GM12878 (cell line): ENCODE measurements around the gene COX19. TPM values are rescaled to one million over a fixed set of nuclear protein-coding genes. Genes with fewer than 3 reads are reported as not detected.

Experiments used
- ATAC-seq: fragments of 200-7000 bp; cut with Tn5 transposase; 3 replicates; pipeline ENCODE4 v1.9.1; 2020; ENCODE audit warnings: mild to moderate bottlenecking, moderate library complexity
- BruUV-seq: library from RNA; stranded (reverse); fragments of 400-500 nt; replicated peaks from 2 replicates; lab custom pipeline; 2021; lab: Mats Ljungman, UMichigan
- CTCF ChIA-PET: fragments of 300-600 bp; sonication (Branson Sonifier 250); formaldehyde crosslinking; extraction: SDS; loops from one replicate; lab custom pipeline; 2021; ENCODE audit warnings: inconsistent platforms; lab: Yijun Ruan, JAX
- POLR2A ChIA-PET: fragments of 350-600 bp; formaldehyde crosslinking; extraction: SDS; loops from one replicate; lab custom pipeline; 2021; ENCODE audit warnings: inconsistent platforms; lab: Charles Lee
- RAD21 ChIA-PET: fragments of 300-600 bp; sonication (Branson Sonifier 250); formaldehyde crosslinking; loops from one replicate; lab custom pipeline; 2023; ENCODE audit warnings: antibody characterized with exemption; ENCODE audit not compliant: unreplicated experiment; lab: Charles Lee
- SMC1A ChIA-PET: fragments of 300-600 bp; sonication (Branson Sonifier 250); formaldehyde crosslinking; loops from one replicate; lab custom pipeline; 2023; ENCODE audit not compliant: unreplicated experiment, uncharacterized antibody; lab: Charles Lee
- DNase-seq: peaks from one replicate; pipeline ENCODE4 v3.0.0-alpha.2; 2011; ENCODE audit warnings: low read depth, low spot score
- FAIRE-seq: peaks from 3 replicates; lab custom pipeline; 2011; peaks lifted over from hg19 to GRCh38; lab: Jason Lieb, UNC
- H2AFZ ChIP-seq: 2 replicates; pipeline ENCODE4 v1.6.0; 2011; ENCODE audit warnings: low read depth, low read length, control low read depth; ENCODE audit not compliant: control insufficient read depth
- H3K27ac ChIP-seq: 2 replicates; pipeline ENCODE4 v1.5.1; 2011; ENCODE audit warnings: control low read depth; ENCODE audit not compliant: control insufficient read depth, insufficient read depth
- H3K27me3 ChIP-seq, 2 experiments: replicated peaks in 1 of 2; 2 replicates each; pipeline versions ENCODE4 v1.6.0 to v1.6.1; 2011; ENCODE audit warnings: low read length in 1 of 2; ENCODE audit not compliant: control insufficient read depth in 2 of 2, insufficient read depth in 2 of 2
- H3K36me3 ChIP-seq, 2 experiments: 2 replicates each; pipeline ENCODE4 v1.5.1; 2011; ENCODE audit warnings: low read length in 1 of 2; ENCODE audit not compliant: control insufficient read depth in 2 of 2, insufficient read depth in 2 of 2
- H3K4me1 ChIP-seq: 2 replicates; pipeline ENCODE4 v1.6.1; 2011; ENCODE audit warnings: mild to moderate bottlenecking, low read length, moderate library complexity, mixed read lengths; ENCODE audit not compliant: control insufficient read depth, insufficient read depth
- H3K4me2 ChIP-seq: 2 replicates; pipeline ENCODE4 v1.6.0; 2011; ENCODE audit warnings: control low read depth; ENCODE audit not compliant: control insufficient read depth, insufficient read depth
- H3K4me3 ChIP-seq: fragments of 200-600 bp; sonication (generic); 2 replicates; pipeline ENCODE4 v1.5.1; 2016
- H3K79me2 ChIP-seq: 2 replicates; pipeline ENCODE4 v1.6.0; 2011; ENCODE audit warnings: low read length; ENCODE audit not compliant: control insufficient read depth, insufficient read depth
- H3K9ac ChIP-seq: 2 replicates; pipeline ENCODE4 v1.8.0; 2011; ENCODE audit warnings: low read length, control low read depth, mixed read lengths; ENCODE audit not compliant: control insufficient read depth, insufficient read depth
- H3K9me3 ChIP-seq: replicated peaks from 3 replicates; pipeline ENCODE4 v1.5.1; 2011; ENCODE audit warnings: mild to moderate bottlenecking, low read length; ENCODE audit not compliant: control insufficient read depth, insufficient read depth
- H4K20me1 ChIP-seq: 2 replicates; pipeline ENCODE4 v1.6.0; 2011; ENCODE audit not compliant: control insufficient read depth, insufficient read depth
- CBFB ChIP-seq: IDR thresholded peaks from 2 replicates; pipeline ENCODE4 v1.6.1; 2016; ENCODE audit warnings: antibody characterized with exemption, low read depth
- CREB1 ChIP-seq: IDR thresholded peaks from 2 replicates; pipeline ENCODE4 v1.6.1; 2012; ENCODE audit warnings: low read depth, mild to moderate bottlenecking, inconsistent platforms
- NR2C1 ChIP-seq: fragments of 450-650 bp; IDR thresholded peaks from 2 replicates; pipeline ENCODE4 v1.6.1; 2017; ENCODE audit warnings: antibody characterized with exemption, mild to moderate bottlenecking, moderate library complexity
- ZNF217 ChIP-seq: fragments of 450-650 bp; IDR thresholded peaks from 2 replicates; pipeline ENCODE4 v1.6.1; 2017; ENCODE audit warnings: antibody characterized with exemption, mild to moderate bottlenecking
- ZZZ3 ChIP-seq: IDR thresholded peaks from 2 replicates; pipeline ENCODE4 v1.6.1; 2011; ENCODE audit warnings: low read depth; ENCODE audit not compliant: control insufficient read depth, insufficient read length
- WGBS: methylation state at CpG from one replicate; pipeline ENCODE4 v1.1.6; 2016; ENCODE audit warnings: low lambda C conversion rate; ENCODE audit not compliant: insufficient replicate concordance, insufficient coverage; ENCODE audit errors: missing lambda C conversion rate; 5-methylcytosine and 5-hydroxymethylcytosine counted together
- in situ Hi-C: fragments of 300-500 bp; cut with MboI; formaldehyde crosslinking; loops from 9 replicates; pipeline ENCODE4 v1.14.3; 2018; ENCODE audit warnings: mixed read lengths
- intact Hi-C: fragments of 100-400 bp; cut with micrococcal nuclease; formaldehyde crosslinking; loops from one replicate; pipeline ENCODE4 v1.14.2; 2022; ENCODE audit not compliant: unreplicated experiment
- microRNA counts: library from miRNA; unstranded; fragments of <30 nt; microRNA quantifications from one replicate; lab custom pipeline; 2016
- microRNA-seq: library from miRNA; unstranded; fragments of <30 nt; microRNA quantifications from one replicate; pipeline ENCODE4, GENCODE V29; 2018
- polyA plus RNA-seq, 11 experiments: library from polyadenylated mRNA; depleted of rRNA in 4 of 11; unstranded in 6 of 11; stranded (reverse) in 5 of 11; fragments of >200 nt; fragmentation: Nextera tagmentation in 4 of 11; fragmentation: Illumina TruSeq in 1 of 11; extraction: Ambion mirVana in 4 of 11; extraction: Trizol in 1 of 11; gene quantifications; 1 replicate in 1 of 11; 2 replicates in 10 of 11; pipeline versions ENCODE4 v1.2.1 to v1.2.3, GENCODE V29; 2011 to 2016; ENCODE audit warnings: inconsistent platforms in 2 of 11, missing spikeins in 2 of 11, low read depth in 1 of 11
- small RNA-seq: library from RNA; depleted of rRNA; stranded (forward); fragments of <200 nt; gene quantifications from one replicate; pipeline ENCODE3, GENCODE V24; 2014
- total RNA-seq, 4 experiments: library from RNA; depleted of rRNA in 3 of 4; stranded (reverse); fragments of >200 nt in 3 of 4; fragmentation: Illumina TruSeq in 1 of 4; extraction: Trizol in 1 of 4; gene quantifications; 2 replicates each; pipeline versions ENCODE4 v1.2.1 to v1.2.3, GENCODE V29; 2013 to 2021

Gene COX19
- total and polyA plus RNA-seq, 10 of the 15 experiments (the other 5 are each of a cell fraction or from before 2014, with no cell fraction given) = 3.7 to 17.9 (median 10.8) TPM

- 88% methylated on average over 26 of the region's 33 CpGs for WGBS
- peaks cover 4% of the 10 kb centered on the region for H3K79me2 ChIP-seq
Measured at GRCh38 chr7:917255-918117, 57.9 kb downstream of the COX19 start.

GRCh38 chr7:916291-916941, 58.9 kb downstream of the COX19 start:
- FAIRE-seq = no peak
- Histone ChIP-seq H3K4me1 (peaks cover 6% of the 10 kb centered on the region), H3K9ac (no peak overlapping the region), H3K27me3 (no peaks in the 10 kb centered on the region), H3K27ac (no peak overlapping the region), H3K9me3 (no peaks in the 10 kb centered on the region), H3K4me3 (no peak overlapping the region), H4K20me1 (no peaks in the 10 kb centered on the region), H3K4me2 (no peak overlapping the region), H2AFZ (no peak overlapping the region), H3K79me2 (no peaks in the 10 kb centered on the region), H3K36me3 (peaks cover 0 to 6% of the 10 kb centered on the region in 2 experiments; a peak in 3 of 4 replicates)
- no peak for ATAC-seq
- no TSS peak for BruUV-seq
- in situ Hi-C loops (no loop called here), intact Hi-C loops (no loop called here)
- RAD21 ChIA-PET = no interaction called here
- DNase-seq = no peak
- WGBS = 82% methylated on average over 15 of the region's 17 CpGs
- TF ChIP-seq CBFB = no peak
- CTCF ChIA-PET = no interaction called here
- POLR2A ChIA-PET = no interaction called here
- SMC1A ChIA-PET = no interaction called here

More at GRCh38 chr7:917255-918117, 57.9 kb downstream of the COX19 start:
- Histone ChIP-seq H3K9me3 (no peaks in the 10 kb centered on the region), H3K4me2 (no peak overlapping the region), H2AFZ (no peak overlapping the region), H3K36me3 (peaks cover 0 to 6% of the 10 kb centered on the region in 2 experiments; a peak in 3 of 4 replicates), H3K9ac (no peak overlapping the region), H4K20me1 (no peaks in the 10 kb centered on the region), H3K4me3 (no peak overlapping the region), H3K4me1 (peaks cover 17% of the 10 kb centered on the region), H3K27me3 (no peaks in the 10 kb centered on the region), H3K27ac (no peak overlapping the region)
- ChIA-PET SMC1A (interaction anchor here (1.4 kb wide), 1 partner anchor 34 kb away, joined by 3 read pairs; no protein-coding TSS in a partner anchor), POLR2A (interaction anchor here (0.6 kb wide), 1 partner anchor 169 kb away, joined by 9 read pairs; no protein-coding TSS in a partner anchor), RAD21 (no interaction called here), CTCF (interaction anchor here (1.2 kb wide), 1 partner anchor 75 kb away, joined by 3 read pairs; no protein-coding TSS in a partner anchor)
- BruUV-seq = no TSS peak
- ATAC-seq = no peak
- FAIRE-seq = no peak
- no peak for DNase-seq
- intact Hi-C loops = no loop called here
- in situ Hi-C loops = no loop called here
- TF ChIP-seq NR2C1 (no peak), ZNF217 (no peak), CREB1 (no peak), ZZZ3 (no peak)

MicroRNA genes within 50 kb of the gene (microRNA counts, 767-probe panel; counts per million panel counts)
- 1,125 counts per million, percentile 35 among the panel's probes with 10 or more counts for microRNA hsa-miR-339-3p (lab: Ali Mortazavi, UCI)
- microRNA hsa-miR-339-5p (lab: Ali Mortazavi, UCI) = 1,899 counts per million, percentile 72 among the panel's probes with 10 or more counts

Small RNAs within 50 kb of the gene (microRNA-seq; reads per million reads assigned to microRNA genes)
- gene MIR339 = 11,727 reads per million, percentile 97 among the genes with 10 or more reads in this experiment

Small RNAs within 50 kb of the gene (small RNA-seq; reads per million reads assigned to genes)
- gene MIR339 = 264 reads per million, percentile 99 among the genes with 10 or more reads in this experiment

Other genes with a start within 250 kb of the COX19 start
Only the 7 nearest of the 9 such genes appear.
- gene SUN1, start 143.1 kb downstream of the COX19 start, total RNA-seq (2014; rRNA removed) = 65.2 and 70.7 TPM in 2 replicates
- 33.0 and 33.5 TPM in 2 replicates for gene SUN1, start 143.1 kb downstream of the COX19 start, total RNA-seq (2014; rRNA removed; fragmentation: Illumina TruSeq; extraction: Trizol)
- 69.3 and 75.8 TPM in 2 replicates for gene SUN1, start 143.1 kb downstream of the COX19 start, total RNA-seq (2021)
- 71.4 and 107 TPM in 2 replicates for gene SUN1, start 143.1 kb downstream of the COX19 start, polyA plus RNA-seq (2011; rRNA removed)
- 35.2 and 43.4 TPM in 2 replicates for gene SUN1, start 143.1 kb downstream of the COX19 start, polyA plus RNA-seq (2014; fragmentation: Illumina TruSeq; extraction: Trizol)
- 10 to 100 TPM; 27.8 to 28.1 TPM for gene SUN1, start 143.1 kb downstream of the COX19 start, polyA plus RNA-seq (2014; fragmentation: Nextera tagmentation; extraction: Ambion mirVana)
- gene SUN1, start 143.1 kb downstream of the COX19 start, polyA plus RNA-seq (2014; rRNA removed) = 89.9 and 106 TPM in 2 replicates
- 10 to 100 TPM; 64.7 to 66.8 TPM for gene SUN1, start 143.1 kb downstream of the COX19 start, polyA plus RNA-seq (2016; fragmentation: Nextera tagmentation; extraction: Ambion mirVana)
- gene GET4, start 99.0 kb downstream of the COX19 start, total RNA-seq (2014; rRNA removed) = 42.9 and 53.6 TPM in 2 replicates
- 12.0 and 16.1 TPM in 2 replicates for gene GET4, start 99.0 kb downstream of the COX19 start, total RNA-seq (2014; rRNA removed; fragmentation: Illumina TruSeq; extraction: Trizol)
- gene GET4, start 99.0 kb downstream of the COX19 start, total RNA-seq (2021) = 40.7 and 42.1 TPM in 2 replicates
- gene GET4, start 99.0 kb downstream of the COX19 start, polyA plus RNA-seq (2011; rRNA removed) = 17.6 and 25.9 TPM in 2 replicates
- gene GET4, start 99.0 kb downstream of the COX19 start, polyA plus RNA-seq (2014; fragmentation: Illumina TruSeq; extraction: Trizol) = 4.4 and 14.0 TPM in 2 replicates
- gene GET4, start 99.0 kb downstream of the COX19 start, polyA plus RNA-seq (2014; fragmentation: Nextera tagmentation; extraction: Ambion mirVana) = 1 to 10 TPM in 1 of 2 experiments, under 1 TPM in 1; 0.66 to 2.3 TPM
- gene GET4, start 99.0 kb downstream of the COX19 start, polyA plus RNA-seq (2014; rRNA removed) = 69.0 and 76.0 TPM in 2 replicates
- gene GET4, start 99.0 kb downstream of the COX19 start, polyA plus RNA-seq (2016; fragmentation: Nextera tagmentation; extraction: Ambion mirVana) = 10 to 100 TPM; 68.9 to 73.8 TPM
- 34.0 and 44.2 TPM in 2 replicates for gene ADAP1, start 20.9 kb downstream of the COX19 start, total RNA-seq (2014; rRNA removed)
- gene ADAP1, start 20.9 kb downstream of the COX19 start, total RNA-seq (2014; rRNA removed; fragmentation: Illumina TruSeq; extraction: Trizol) = 15.8 and 17.9 TPM in 2 replicates
- 38.7 and 42.3 TPM in 2 replicates for gene ADAP1, start 20.9 kb downstream of the COX19 start, total RNA-seq (2021)
- gene ADAP1, start 20.9 kb downstream of the COX19 start, polyA plus RNA-seq (2011; rRNA removed) = 16.6 and 22.5 TPM in 2 replicates
- gene ADAP1, start 20.9 kb downstream of the COX19 start, polyA plus RNA-seq (2014; fragmentation: Illumina TruSeq; extraction: Trizol) = 8.0 and 22.0 TPM in 2 replicates
- gene ADAP1, start 20.9 kb downstream of the COX19 start, polyA plus RNA-seq (2014; fragmentation: Nextera tagmentation; extraction: Ambion mirVana) = under 1 TPM in 1 of 2 experiments, not detected in 1; 0.22 TPM
- gene ADAP1, start 20.9 kb downstream of the COX19 start, polyA plus RNA-seq (2014; rRNA removed) = 28.9 and 35.5 TPM in 2 replicates
- gene ADAP1, start 20.9 kb downstream of the COX19 start, polyA plus RNA-seq (2016; fragmentation: Nextera tagmentation; extraction: Ambion mirVana) = 10 to 100 TPM in 1 of 2 experiments, 1 to 10 TPM in 1; 6.7 to 12.7 TPM
- not detected in 2 replicates for gene CYP2W1, start 7.6 kb upstream of the COX19 start, total RNA-seq (2014; rRNA removed)
- gene CYP2W1, start 7.6 kb upstream of the COX19 start, total RNA-seq (2014; rRNA removed; fragmentation: Illumina TruSeq; extraction: Trizol) = not detected in 2 replicates
- gene CYP2W1, start 7.6 kb upstream of the COX19 start, total RNA-seq (2021) = not detected in 2 replicates
- not detected in 2 replicates for gene CYP2W1, start 7.6 kb upstream of the COX19 start, polyA plus RNA-seq (2011; rRNA removed)
- not detected in 2 replicates for gene CYP2W1, start 7.6 kb upstream of the COX19 start, polyA plus RNA-seq (2014; fragmentation: Illumina TruSeq; extraction: Trizol)
- not detected for gene CYP2W1, start 7.6 kb upstream of the COX19 start, polyA plus RNA-seq (2014; fragmentation: Nextera tagmentation; extraction: Ambion mirVana)
- not detected in 2 replicates for gene CYP2W1, start 7.6 kb upstream of the COX19 start, polyA plus RNA-seq (2014; rRNA removed)
- gene CYP2W1, start 7.6 kb upstream of the COX19 start, polyA plus RNA-seq (2016; fragmentation: Nextera tagmentation; extraction: Ambion mirVana) = not detected
- gene GPR146, start 69.0 kb upstream of the COX19 start, total RNA-seq (2014; rRNA removed) = 0.65 and 0.68 TPM in 2 replicates
- 0.36 and 0.92 TPM in 2 replicates for gene GPR146, start 69.0 kb upstream of the COX19 start, total RNA-seq (2014; rRNA removed; fragmentation: Illumina TruSeq; extraction: Trizol)
- 0.51 and 1.1 TPM in 2 replicates for gene GPR146, start 69.0 kb upstream of the COX19 start, total RNA-seq (2021)
- gene GPR146, start 69.0 kb upstream of the COX19 start, polyA plus RNA-seq (2011; rRNA removed) = 9.0 and 12.0 TPM in 2 replicates
- gene GPR146, start 69.0 kb upstream of the COX19 start, polyA plus RNA-seq (2014; fragmentation: Illumina TruSeq; extraction: Trizol) = 0.19 TPM in 1 of 2 replicates, not detected in the other
- not detected for gene GPR146, start 69.0 kb upstream of the COX19 start, polyA plus RNA-seq (2014; fragmentation: Nextera tagmentation; extraction: Ambion mirVana)
- gene GPR146, start 69.0 kb upstream of the COX19 start, polyA plus RNA-seq (2014; rRNA removed) = 0.50 and 0.80 TPM in 2 replicates
- 1 to 10 TPM in 1 of 2 experiments, under 1 TPM in 1; 0.56 to 1.0 TPM for gene GPR146, start 69.0 kb upstream of the COX19 start, polyA plus RNA-seq (2016; fragmentation: Nextera tagmentation; extraction: Ambion mirVana)
- gene GPER1, start 112.6 kb upstream of the COX19 start, total RNA-seq (2014; rRNA removed) = 5.3 and 5.5 TPM in 2 replicates
- 1.8 and 2.2 TPM in 2 replicates for gene GPER1, start 112.6 kb upstream of the COX19 start, total RNA-seq (2014; rRNA removed; fragmentation: Illumina TruSeq; extraction: Trizol)
- gene GPER1, start 112.6 kb upstream of the COX19 start, total RNA-seq (2021) = 6.3 and 7.7 TPM in 2 replicates
- 1.3 and 1.9 TPM in 2 replicates for gene GPER1, start 112.6 kb upstream of the COX19 start, polyA plus RNA-seq (2011; rRNA removed)
- 0.73 and 1.4 TPM in 2 replicates for gene GPER1, start 112.6 kb upstream of the COX19 start, polyA plus RNA-seq (2014; fragmentation: Illumina TruSeq; extraction: Trizol)
- under 1 TPM; 0.03 to 0.73 TPM for gene GPER1, start 112.6 kb upstream of the COX19 start, polyA plus RNA-seq (2014; fragmentation: Nextera tagmentation; extraction: Ambion mirVana)
- gene GPER1, start 112.6 kb upstream of the COX19 start, polyA plus RNA-seq (2014; rRNA removed) = 6.5 TPM in 2 replicates
- gene GPER1, start 112.6 kb upstream of the COX19 start, polyA plus RNA-seq (2016; fragmentation: Nextera tagmentation; extraction: Ambion mirVana) = 1 to 10 TPM; 3.0 to 5.2 TPM
- 15.4 and 19.4 TPM in 2 replicates for gene ZFAND2A, start 184.6 kb upstream of the COX19 start, total RNA-seq (2014; rRNA removed)
- gene ZFAND2A, start 184.6 kb upstream of the COX19 start, total RNA-seq (2014; rRNA removed; fragmentation: Illumina TruSeq; extraction: Trizol) = 16.0 and 17.6 TPM in 2 replicates
- gene ZFAND2A, start 184.6 kb upstream of the COX19 start, total RNA-seq (2021) = 14.8 and 16.7 TPM in 2 replicates
- gene ZFAND2A, start 184.6 kb upstream of the COX19 start, polyA plus RNA-seq (2011; rRNA removed) = 30.8 and 32.5 TPM in 2 replicates
- gene ZFAND2A, start 184.6 kb upstream of the COX19 start, polyA plus RNA-seq (2014; fragmentation: Illumina TruSeq; extraction: Trizol) = 14.1 and 17.2 TPM in 2 replicates
- gene ZFAND2A, start 184.6 kb upstream of the COX19 start, polyA plus RNA-seq (2014; fragmentation: Nextera tagmentation; extraction: Ambion mirVana) = 10 to 100 TPM; 34.9 to 39.9 TPM
- gene ZFAND2A, start 184.6 kb upstream of the COX19 start, polyA plus RNA-seq (2014; rRNA removed) = 19.8 and 23.1 TPM in 2 replicates
- gene ZFAND2A, start 184.6 kb upstream of the COX19 start, polyA plus RNA-seq (2016; fragmentation: Nextera tagmentation; extraction: Ambion mirVana) = 10 to 100 TPM; 21.7 to 23.1 TPM